Endometrium (tissue), 2 donors: Measurements from ENCODE around the gene RUNX1.

Source experiments
- FAIRE-seq: peaks from 2 replicates; lab custom pipeline; 2012; peaks lifted over from hg19 to GRCh38; lab: Jason Lieb, UNC
- donor health status: control.
- donor health status: control.

The RUNX1 gene

GRCh38 chr21:34846601-34847112 is 202.4 kb downstream of the RUNX1 start:
- FAIRE-seq, result no peak

GRCh38 chr21:34845521-34846451 is 203.3 kb downstream of the RUNX1 start:
- no peak for FAIRE-seq

GRCh38 chr21:34844924-34845238 is 204.2 kb downstream of the RUNX1 start:
- FAIRE-seq, result no peak

GRCh38 chr21:34844013-34844923 is 204.8 kb downstream of the RUNX1 start:
- no peak for FAIRE-seq

- no peak for FAIRE-seq
Observed at GRCh38 chr21:34843562-34843961, 205.5 kb downstream of the RUNX1 start.

GRCh38 chr21:34841154-34841553 is 207.9 kb downstream of the RUNX1 start:
- no peak for FAIRE-seq

GRCh38 chr21:34840693-34841092 is 208.4 kb downstream of the RUNX1 start:
- FAIRE-seq, result no peak

- no peak for FAIRE-seq
Observed at GRCh38 chr21:34838956-34839820, 209.9 kb downstream of the RUNX1 start.

- FAIRE-seq, result no peak
Observed at GRCh38 chr21:34836933-34837505, 212.1 kb downstream of the RUNX1 start.

GRCh38 chr21:34836103-34836932 is 212.8 kb downstream of the RUNX1 start:
- FAIRE-seq, result no peak

- no peak for FAIRE-seq
Observed at GRCh38 chr21:34835526-34835925, 213.6 kb downstream of the RUNX1 start.

- FAIRE-seq, result no peak
Observed at GRCh38 chr21:34834852-34835501, 214.1 kb downstream of the RUNX1 start.

GRCh38 chr21:34834290-34834689 is 214.8 kb downstream of the RUNX1 start:
- FAIRE-seq, result no peak

GRCh38 chr21:34833465-34833864 is 215.6 kb downstream of the RUNX1 start:
- no peak for FAIRE-seq

GRCh38 chr21:34830386-34831170 is 218.5 kb downstream of the RUNX1 start:
- FAIRE-seq, result no peak

- FAIRE-seq, result no peak
Observed at GRCh38 chr21:34827445-34828235, 221.5 kb downstream of the RUNX1 start.

GRCh38 chr21:34826836-34827235 is 222.3 kb downstream of the RUNX1 start:
- FAIRE-seq, result no peak

GRCh38 chr21:34825948-34826548 is 223.1 kb downstream of the RUNX1 start:
- FAIRE-seq, result no peak
